Upper lobe of right lung (tissue), 1 donor: Measurements from ENCODE around the gene MAP3K15. TPM values are rescaled to one million over a fixed set of nuclear protein-coding genes. Genes with fewer than 3 reads are reported as not detected.

Source experiments
- ATAC-seq: fragments of 200-7000 bp; cut with Tn5 transposase; one replicate; pipeline ENCODE4 v1.9.1; 2020; ENCODE audit warnings: mild to moderate bottlenecking, moderate library complexity
- DNase-seq: peaks from one replicate; pipeline ENCODE4 v3.0.0-alpha.2; 2020
- H3K27ac ChIP-seq: fragments of 200-600 bp; one replicate; pipeline ENCODE4 v1.8.0; 2022
- H3K27me3 ChIP-seq: fragments of 200-600 bp; one replicate; pipeline ENCODE4 v1.8.0; 2022; ENCODE audit warnings: mild to moderate bottlenecking
- H3K36me3 ChIP-seq: fragments of 200-600 bp; one replicate; pipeline ENCODE4 v1.8.0; 2022
- H3K4me1 ChIP-seq: fragments of 200-600 bp; one replicate; pipeline ENCODE4 v1.8.0; 2022
- H3K4me3 ChIP-seq: fragments of 200-600 bp; one replicate; pipeline ENCODE4 v1.8.0; 2022; ENCODE audit warnings: mild to moderate bottlenecking
- H3K9me3 ChIP-seq: fragments of 200-600 bp; one replicate; pipeline ENCODE4 v1.8.0; 2022
- CTCF ChIP-seq: fragments of 200-600 bp; IDR thresholded peaks from one replicate; pipeline ENCODE4 v1.8.0; 2022; ENCODE audit warnings: antibody characterized with exemption
- intact Hi-C: fragments of 100-400 bp; cut with DNase I; formaldehyde crosslinking; loops from one replicate; pipeline ENCODE4 v1.11.0; 2022
- long read RNA-seq: library from polyadenylated mRNA; unstranded; transcript quantifications from one replicate; pipeline ENCODE4 v2.0.0, GENCODE V29; 2021
- total RNA-seq: library from RNA; stranded (reverse); fragmentation: NEBNext Ultra II Directional; extraction: Animal tissue kit (Norgen Biotek cat#: 25700); gene quantifications from one replicate; pipeline ENCODE4 v1.2.1, GENCODE V29; 2021
- donor health status: DM: no; HTN: yes; CAD: no; lungs with severe emphysema.

Gene MAP3K15, protein sequence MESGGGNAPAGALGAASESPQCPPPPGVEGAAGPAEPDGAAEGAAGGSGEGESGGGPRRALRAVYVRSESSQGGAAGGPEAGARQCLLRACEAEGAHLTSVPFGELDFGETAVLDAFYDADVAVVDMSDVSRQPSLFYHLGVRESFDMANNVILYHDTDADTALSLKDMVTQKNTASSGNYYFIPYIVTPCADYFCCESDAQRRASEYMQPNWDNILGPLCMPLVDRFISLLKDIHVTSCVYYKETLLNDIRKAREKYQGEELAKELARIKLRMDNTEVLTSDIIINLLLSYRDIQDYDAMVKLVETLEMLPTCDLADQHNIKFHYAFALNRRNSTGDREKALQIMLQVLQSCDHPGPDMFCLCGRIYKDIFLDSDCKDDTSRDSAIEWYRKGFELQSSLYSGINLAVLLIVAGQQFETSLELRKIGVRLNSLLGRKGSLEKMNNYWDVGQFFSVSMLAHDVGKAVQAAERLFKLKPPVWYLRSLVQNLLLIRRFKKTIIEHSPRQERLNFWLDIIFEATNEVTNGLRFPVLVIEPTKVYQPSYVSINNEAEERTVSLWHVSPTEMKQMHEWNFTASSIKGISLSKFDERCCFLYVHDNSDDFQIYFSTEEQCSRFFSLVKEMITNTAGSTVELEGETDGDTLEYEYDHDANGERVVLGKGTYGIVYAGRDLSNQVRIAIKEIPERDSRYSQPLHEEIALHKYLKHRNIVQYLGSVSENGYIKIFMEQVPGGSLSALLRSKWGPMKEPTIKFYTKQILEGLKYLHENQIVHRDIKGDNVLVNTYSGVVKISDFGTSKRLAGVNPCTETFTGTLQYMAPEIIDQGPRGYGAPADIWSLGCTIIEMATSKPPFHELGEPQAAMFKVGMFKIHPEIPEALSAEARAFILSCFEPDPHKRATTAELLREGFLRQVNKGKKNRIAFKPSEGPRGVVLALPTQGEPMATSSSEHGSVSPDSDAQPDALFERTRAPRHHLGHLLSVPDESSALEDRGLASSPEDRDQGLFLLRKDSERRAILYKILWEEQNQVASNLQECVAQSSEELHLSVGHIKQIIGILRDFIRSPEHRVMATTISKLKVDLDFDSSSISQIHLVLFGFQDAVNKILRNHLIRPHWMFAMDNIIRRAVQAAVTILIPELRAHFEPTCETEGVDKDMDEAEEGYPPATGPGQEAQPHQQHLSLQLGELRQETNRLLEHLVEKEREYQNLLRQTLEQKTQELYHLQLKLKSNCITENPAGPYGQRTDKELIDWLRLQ (N-terminal part only)
- total RNA-seq, result 2.1 TPM
- long read RNA-seq, partial matches to known transcripts, result 1 of 4 reads
- long read RNA-seq, other reads (novel, unspliced or antisense), result 3 of 4 reads

DNA sequence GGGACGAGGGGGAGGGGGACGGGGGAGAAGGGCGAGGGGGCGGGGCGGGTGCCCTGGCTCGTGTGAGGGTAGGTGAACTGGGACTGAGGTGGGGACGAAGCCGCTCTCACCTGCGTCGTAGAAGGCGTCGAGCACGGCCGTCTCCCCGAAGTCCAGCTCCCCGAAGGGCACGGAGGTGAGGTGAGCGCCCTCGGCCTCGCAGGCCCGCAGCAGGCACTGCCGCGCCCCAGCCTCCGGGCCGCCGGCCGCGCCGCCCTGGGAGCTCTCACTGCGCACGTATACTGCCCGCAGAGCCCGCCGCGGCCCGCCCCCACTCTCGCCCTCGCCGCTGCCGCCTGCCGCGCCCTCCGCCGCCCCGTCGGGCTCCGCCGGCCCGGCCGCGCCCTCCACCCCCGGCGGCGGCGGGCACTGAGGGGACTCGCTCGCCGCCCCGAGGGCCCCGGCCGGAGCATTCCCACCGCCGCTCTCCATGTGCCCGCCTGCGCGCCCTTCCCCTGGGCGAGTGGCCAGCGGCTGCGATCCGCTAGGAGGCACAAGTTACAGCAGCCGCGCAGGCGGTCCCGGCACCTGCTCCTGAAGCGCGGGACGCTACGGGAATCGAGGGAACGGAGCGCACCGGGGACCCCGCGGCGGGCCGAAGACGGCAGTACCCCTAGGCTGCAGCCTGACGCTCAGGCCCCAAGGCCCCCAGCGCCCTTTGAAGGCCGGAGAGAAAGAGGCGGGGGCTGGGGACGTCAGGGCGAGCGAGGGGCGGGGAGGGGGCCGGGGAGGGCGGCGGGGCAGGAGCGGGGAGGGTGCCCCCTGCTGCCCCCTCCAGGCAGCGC lies at the start of gene MAP3K15:
Gene MAP3K15, minus strand, starts transcription at position 718 of the 824 bp plus-strand sequence. Its CDS starts 247 bp downstream, at position 471.
- peak; percentile 82 for ATAC-seq
- Histone ChIP-seq H3K9me3 (no peaks in the 10 kb centered on the region), H3K36me3 (no peaks in the 10 kb centered on the region), H3K4me1 (peaks cover 3% of the 10 kb centered on the region), H3K4me3 (peak within 1 kb of the TSS; percentile 38), H3K27me3 (no peaks in the 10 kb centered on the region), H3K27ac (no peak within 1 kb of the TSS)
- intact Hi-C loops, result no loop called here
- peak; percentile 72 for DNase-seq
- no peak for TF ChIP-seq CTCF

GRCh38 chrX:19564606-19565005 lies 49.3 kb upstream of the MAP3K15 start:
- Histone ChIP-seq H3K36me3 (no peaks in the 10 kb centered on the region), H3K27me3 (no peaks in the 10 kb centered on the region), H3K27ac (no peak overlapping the region), H3K4me1 (no peaks in the 10 kb centered on the region), H3K9me3 (no peaks in the 10 kb centered on the region), H3K4me3 (no peak overlapping the region)
- no peak for DNase-seq
- no peak for ATAC-seq
- TF ChIP-seq CTCF, result no peak
- intact Hi-C loops, result no loop called here

DNA sequence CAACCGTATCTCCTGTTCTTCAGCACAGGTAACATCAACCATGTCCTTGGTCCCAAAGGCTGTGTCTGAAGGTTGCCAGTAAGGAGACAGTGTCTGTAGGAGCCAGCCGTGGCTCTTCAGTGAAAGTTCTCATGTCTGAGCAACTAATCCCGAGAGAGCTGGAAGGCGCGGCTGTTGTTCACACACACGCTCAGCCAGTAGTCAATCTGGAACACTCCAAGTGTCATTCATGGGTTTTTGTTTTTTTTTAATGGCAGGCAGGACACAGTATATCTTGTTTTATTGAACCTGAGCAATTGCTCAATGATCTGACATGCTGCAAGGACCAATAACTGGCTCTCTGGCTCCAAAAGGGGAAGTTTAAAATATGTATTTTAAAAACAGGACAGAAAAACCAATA lies 48.4 kb upstream of the MAP3K15 start:
- intact Hi-C loops, result no loop called here
- H3K36me3 ChIP-seq, result no peaks in the 10 kb centered on the region
- H3K27me3 ChIP-seq, result no peaks in the 10 kb centered on the region
- no peak for DNase-seq
- no peak for ATAC-seq
- H3K27ac ChIP-seq, result no peak overlapping the region
- H3K4me3 ChIP-seq, result no peak overlapping the region
- no peak for TF ChIP-seq CTCF
- no peaks in the 10 kb centered on the region for H3K9me3 ChIP-seq
- no peaks in the 10 kb centered on the region for H3K4me1 ChIP-seq

GRCh38 chrX:19563327-19563726 lies 48.0 kb upstream of the MAP3K15 start:
- intact Hi-C loops, result no loop called here
- ATAC-seq (no peak), DNase-seq (no peak)
- H3K9me3 ChIP-seq, result no peaks in the 10 kb centered on the region
- H3K27me3 ChIP-seq, result no peaks in the 10 kb centered on the region
- no peaks in the 10 kb centered on the region for H3K36me3 ChIP-seq
- no peak overlapping the region for H3K27ac ChIP-seq
- no peak for TF ChIP-seq CTCF
- H3K4me3 ChIP-seq, result no peak overlapping the region
- no peaks in the 10 kb centered on the region for H3K4me1 ChIP-seq
